NCI-H2227 treated with DMSO at 0.1 percent for 48 hours (cell line): ENCODE results near the gene MAGEE2.
"Not testable (repeated sequence)": the region's sequence is repeated elsewhere in the genome, so short reads cannot be mapped to it uniquely, and the experiment has no call there.

Experiments used
- DNase-seq: peaks from one replicate; lab custom pipeline; 2025; lab: John Stamatoyannopoulos, UW

MAGEE2 gene

GRCh38 chrX:75784680-75785491, at the start of gene MAGEE2:
Gene MAGEE2, minus strand, starts transcription at chrX:75785254. Its CDS starts 203 bp downstream, at chrX:75785051.
- peak; percentile 13 for DNase-seq

GRCh38 chrX:75786290-75786689, 1.2 kb upstream of the MAGEE2 start:
- no peak for DNase-seq

- peak; percentile 10 for DNase-seq
Measured at GRCh38 chrX:75781611-75782010, 3.4 kb downstream of the MAGEE2 start.

- DNase-seq = not testable (repeated sequence)
Measured at GRCh38 chrX:75768063-75768462, 17.0 kb downstream of the MAGEE2 start.

- DNase-seq = no peak
Measured at GRCh38 chrX:75748431-75748830, 36.6 kb downstream of the MAGEE2 start.

GRCh38 chrX:75746891-75747639, 38.0 kb downstream of the MAGEE2 start:
- DNase-seq = peak; percentile 14
